HepG2 (cell line): ENCODE data around the gene RASGRP4. TPM values are rescaled to one million over a fixed set of nuclear protein-coding genes. Genes with fewer than 3 reads are reported as not detected.
A peak's percentile ranks its signal among the peaks of the same experiment; 100 is the strongest.

Source experiments
- ELF3 ChIP-seq: IDR thresholded peaks from 2 replicates; pipeline ENCODE4 v1.6.1; 2016; ENCODE audit warnings: missing genetic modification reagents, missing compliant biosample characterization
- HMGA1 ChIP-seq: sonication (generic); formaldehyde crosslinking; conservative IDR thresholded peaks from 2 replicates; pipeline ENCODE4 v1.4.0; 2020; ENCODE audit warnings: missing genetic modification reagents
- NRL ChIP-seq: sonication (generic); formaldehyde crosslinking; IDR thresholded peaks from 2 replicates; pipeline ENCODE4 v1.5.0; 2020; ENCODE audit warnings: missing genetic modification reagents, mild to moderate bottlenecking, moderate library complexity, borderline replicate concordance
- PBX2 ChIP-seq: IDR thresholded peaks from 2 replicates; pipeline ENCODE4 v1.6.1; 2016; ENCODE audit warnings: control low read depth
- POLR2G ChIP-seq: fragments of 200-400 bp; formaldehyde crosslinking; IDR thresholded peaks from 2 replicates; pipeline ENCODE4 v1.6.1; 2018; ENCODE audit warnings: mild to moderate bottlenecking, low read depth, low read length, moderate library complexity
- PRMT3 ChIP-seq: sonication (generic); formaldehyde crosslinking; IDR thresholded peaks from 2 replicates; pipeline ENCODE4 v1.8.1; 2022; ENCODE audit warnings: low read depth, mild to moderate bottlenecking, moderate library complexity, missing genetic modification reagents, borderline replicate concordance
- PRPF4 ChIP-seq: fragments of 200-400 bp; formaldehyde crosslinking; IDR thresholded peaks from 2 replicates; pipeline ENCODE4 v1.6.1; 2016; ENCODE audit warnings: low read length, low read depth; ENCODE audit not compliant: poor library complexity, severe bottlenecking
- RERE ChIP-seq: IDR thresholded peaks from 2 replicates; pipeline ENCODE4 v1.6.1; 2016; ENCODE audit warnings: low read depth, missing genetic modification reagents, missing compliant biosample characterization
- TAF1 ChIP-seq: sonication (generic); formaldehyde crosslinking; IDR thresholded peaks from 2 replicates; pipeline ENCODE4 v1.4.0; 2020; ENCODE audit warnings: missing genetic modification reagents
- TARDBP ChIP-seq: sonication (generic); formaldehyde crosslinking; IDR thresholded peaks from 2 replicates; pipeline ENCODE4 v1.8.0; 2022; ENCODE audit warnings: mild to moderate bottlenecking, missing genetic modification reagents
- TCF7 ChIP-seq: sonication (generic); IDR thresholded peaks from 2 replicates; pipeline ENCODE4 v1.6.1; 2016; ENCODE audit warnings: antibody characterized with exemption, low read depth
- ZIK1 ChIP-seq: sonication (generic); formaldehyde crosslinking; IDR thresholded peaks from 2 replicates; pipeline ENCODE4 v1.5.0; 2020; ENCODE audit warnings: mild to moderate bottlenecking, low read depth, missing genetic modification reagents, borderline replicate concordance
- ZNF121 ChIP-seq: sonication (generic); formaldehyde crosslinking; IDR thresholded peaks from 2 replicates; pipeline ENCODE4 v1.5.0; 2020; ENCODE audit warnings: mild to moderate bottlenecking, missing genetic modification reagents
- ZNF18 ChIP-seq: sonication (generic); formaldehyde crosslinking; IDR thresholded peaks from 2 replicates; pipeline ENCODE4 v1.8.0; 2022; ENCODE audit warnings: mild to moderate bottlenecking, missing genetic modification reagents; ENCODE audit not compliant: insufficient replicate concordance
- ZNF570 ChIP-seq: sonication (generic); formaldehyde crosslinking; IDR thresholded peaks from 2 replicates; pipeline ENCODE4 v1.4.0; 2020; ENCODE audit warnings: mild to moderate bottlenecking, missing genetic modification reagents, borderline replicate concordance
- ZNF615 ChIP-seq: sonication (generic); formaldehyde crosslinking; IDR thresholded peaks from 2 replicates; pipeline ENCODE4 v1.5.0; 2020; ENCODE audit warnings: mild to moderate bottlenecking, missing genetic modification reagents, borderline replicate concordance
- ZNF672 ChIP-seq: sonication (generic); formaldehyde crosslinking; IDR thresholded peaks from 2 replicates; pipeline ENCODE4 v1.8.1; 2022; ENCODE audit warnings: missing genetic modification reagents
- ZNF816 ChIP-seq: sonication (generic); formaldehyde crosslinking; IDR thresholded peaks from 2 replicates; pipeline ENCODE4 v1.8.0; 2022; ENCODE audit warnings: missing genetic modification reagents, mild to moderate bottlenecking, borderline replicate concordance
- polyA plus RNA-seq, 8 experiments: library from polyadenylated mRNA; depleted of rRNA in 3 of 8; stranded (reverse) in 7 of 8; unstranded in 1 of 8; fragments of >200 nt; fragmentation: Illumina TruSeq in 4 of 8; extraction: Trizol in 4 of 8; gene quantifications; 2 replicates each; pipeline versions ENCODE4 v1.2.1 to v1.2.3, GENCODE V29; 2011 to 2016; ENCODE audit warnings: low read depth in 4 of 8, missing spikeins in 1 of 8, mixed read lengths in 1 of 8; ENCODE audit not compliant: insufficient read depth in 1 of 8
- total RNA-seq, 5 experiments: library from RNA; depleted of rRNA; stranded (reverse); fragments of >200 nt; fragmentation: Illumina TruSeq; extraction: Trizol; gene quantifications; 2 replicates each; pipeline ENCODE4 v1.2.3, GENCODE V29; 2016; ENCODE audit warnings: low read depth in 1 of 5

RASGRP4 gene
- total and polyA plus RNA-seq, 2 of the 13 experiments (the other 11 are each of a cell fraction or from before 2014, with no cell fraction given) = not detected

GRCh38 chr19:38387550-38388348 lies 38.3 kb downstream of the RASGRP4 start, which contains the start of gene GGN (continued):
- TF ChIP-seq RERE (CRISPR knock-in tag) (no peak), TCF7 (no peak), ZNF615 (CRISPR knock-in tag) (no peak), ZIK1 (CRISPR knock-in tag) (no peak), PRPF4 (no peak), PBX2 (CRISPR knock-in tag) (no peak; the same call in 1 of the 2 replicates), PRMT3 (CRISPR knock-in tag) (no peak), ZNF570 (CRISPR knock-in tag) (no peak), ELF3 (CRISPR knock-in tag) (no peak), NRL (CRISPR knock-in tag) (no peak), TAF1 (no peak), ZNF121 (CRISPR knock-in tag) (no peak), ZNF18 (CRISPR knock-in tag) (no peak), ZNF672 (CRISPR knock-in tag) (no peak), TARDBP (CRISPR knock-in tag) (no peak), HMGA1 (CRISPR knock-in tag) (no peak), ZNF816 (no peak), POLR2G (peak; percentile 38; the same call in 1 of the 2 replicates)
